Muscle of leg (tissue), 16 donors: ENCODE measurements around the gene POLE3. TPM values are rescaled to one million over a fixed set of nuclear protein-coding genes. Genes with fewer than 3 reads are reported as not detected.
"Not testable (repeated sequence)": the region's sequence is repeated elsewhere in the genome, so short reads cannot be mapped to it uniquely, and the experiment has no call there.

Experiments used
- DNase-seq: peaks from one replicate; pipeline ENCODE4 v3.0.0; 2013
- H3K27ac ChIP-seq: one replicate; pipeline ENCODE4 v1.5.1; 2013; ENCODE audit warnings: mild to moderate bottlenecking, low read length, control low read depth
- H3K27me3 ChIP-seq: one replicate; pipeline ENCODE4 v1.6.1; 2013; ENCODE audit warnings: low read length; ENCODE audit not compliant: control insufficient read depth, insufficient read depth
- H3K36me3 ChIP-seq: one replicate; pipeline ENCODE4 v1.6.1; 2013; ENCODE audit warnings: low read length; ENCODE audit not compliant: control insufficient read depth, insufficient read depth
- H3K4me1 ChIP-seq: one replicate; pipeline ENCODE4 v1.6.1; 2013; ENCODE audit warnings: low read length; ENCODE audit not compliant: control insufficient read depth, insufficient read depth
- H3K4me3 ChIP-seq: one replicate; pipeline ENCODE4 v1.5.1; 2013; ENCODE audit warnings: low read length, control low read depth
- H3K9me3 ChIP-seq: replicated peaks from 2 replicates; pipeline ENCODE4 v1.6.1; 2013; ENCODE audit warnings: low read depth, low read length; ENCODE audit not compliant: control insufficient read depth
- WGBS: methylation state at CpG from one replicate; pipeline ENCODE4 v1.1.5; 2013; ENCODE audit warnings: missing lambda C conversion rate; ENCODE audit not compliant: insufficient coverage; 5-methylcytosine and 5-hydroxymethylcytosine counted together
- long read RNA-seq, 11 donors: transcript quantifications; one replicate each; lab custom pipeline, GENCODE V29; 2026
- polyA plus RNA-seq, 8 donors: library from polyadenylated mRNA; unstranded; fragments of 120-200 nt; gene quantifications; one replicate each; pipeline versions ENCODE4 v1.2.1 to v1.2.3, GENCODE V29; 2013; ENCODE audit warnings: inconsistent platforms in 1 of 8, low replicate concordance in 1 of 8; ENCODE audit not compliant: insufficient read length in 8 of 8, insufficient read depth in 1 of 8
- total RNA-seq: library from RNA; stranded (reverse); fragments of 120-200 nt; gene quantifications from one replicate; pipeline ENCODE4 v1.2.4, GENCODE V29; 2013

POLE3 gene
- total RNA-seq (39.1 TPM), polyA plus RNA-seq (10 to 100 TPM; 36.2 to 51.0 (median 48.0) TPM)
- long read RNA-seq, donor 1, transcript POLE3-201 (4 exons, 2,109 nt): major isoform, 11 of 12 reads
- long read RNA-seq, donor 1, partial matches to known transcripts: 0 of 12 reads
- long read RNA-seq, donor 1, other reads (novel, unspliced or antisense): 0 of 12 reads
- long read RNA-seq, donor 2, partial matches to known transcripts: 0 of 2 reads
- long read RNA-seq, donor 2, other reads (novel, unspliced or antisense): 0 of 2 reads
- long read RNA-seq, donor 3, transcript POLE3-201 (4 exons, 2,109 nt): major isoform, 15 of 16 reads
- long read RNA-seq, donor 3, partial matches to known transcripts: 0 of 16 reads
- long read RNA-seq, donor 3, other reads (novel, unspliced or antisense): 0 of 16 reads
- long read RNA-seq, donor 4, transcript POLE3-201 (4 exons, 2,109 nt): major isoform, 15 of 17 reads
- long read RNA-seq, donor 4, partial matches to known transcripts: 0 of 17 reads
- long read RNA-seq, donor 4, other reads (novel, unspliced or antisense): 0 of 17 reads
- long read RNA-seq, donor 5, transcript POLE3-201 (4 exons, 2,109 nt): major isoform, 40 of 44 reads
- long read RNA-seq, donor 5, partial matches to known transcripts: 0 of 44 reads
- long read RNA-seq, donor 5, other reads (novel, unspliced or antisense): 0 of 44 reads
- long read RNA-seq, donor 6, transcript POLE3-201 (4 exons, 2,109 nt): major isoform, 30 of 31 reads
- long read RNA-seq, donor 6, partial matches to known transcripts: 0 of 31 reads
- long read RNA-seq, donor 6, other reads (novel, unspliced or antisense): 0 of 31 reads
- long read RNA-seq, donor 7, transcript POLE3-201 (4 exons, 2,109 nt): major isoform, 23 of 25 reads
- long read RNA-seq, donor 7, partial matches to known transcripts: 0 of 25 reads
- long read RNA-seq, donor 7, other reads (novel, unspliced or antisense): 0 of 25 reads
- long read RNA-seq, donor 8, transcript POLE3-201 (4 exons, 2,109 nt): major isoform, 9 of 9 reads
- long read RNA-seq, donor 8, partial matches to known transcripts: 0 of 9 reads
- long read RNA-seq, donor 8, other reads (novel, unspliced or antisense): 0 of 9 reads
- long read RNA-seq, donor 9, transcript POLE3-201 (4 exons, 2,109 nt): major isoform, 23 of 36 reads
- long read RNA-seq, donor 9, partial matches to known transcripts: 12 of 36 reads
- long read RNA-seq, donor 9, other reads (novel, unspliced or antisense): 0 of 36 reads
- long read RNA-seq, donor 10, transcript POLE3-201 (4 exons, 2,109 nt): major isoform, 26 of 27 reads
- long read RNA-seq, donor 10, partial matches to known transcripts: 0 of 27 reads
- long read RNA-seq, donor 10, other reads (novel, unspliced or antisense): 0 of 27 reads
- long read RNA-seq, donor 11, transcript POLE3-201 (4 exons, 2,109 nt): major isoform, 19 of 21 reads
- long read RNA-seq, donor 11, partial matches to known transcripts: 0 of 21 reads
- long read RNA-seq, donor 11, other reads (novel, unspliced or antisense): 0 of 21 reads

GRCh38 chr9:113410207-113410864, at the start of gene POLE3, which contains the start of gene C9orf43:
POLE3 (minus strand) TSS chr9:113410675; CDS start chr9:113410293, 382 bp downstream.
C9orf43 (plus strand) TSS chr9:113410747; CDS start chr9:113413494, 2,747 bp downstream.
- Histone ChIP-seq H3K4me1 (peaks cover 14% of the 10 kb centered on the region), H3K4me3 (peak within 1 kb of the TSS; percentile 97), H3K36me3 (peaks cover 23% of the 10 kb centered on the region), H3K27me3 (no peaks in the 10 kb centered on the region), H3K9me3 (no peaks in the 10 kb centered on the region), H3K27ac (peak within 1 kb of the TSS; percentile 97)
- under 1% methylated on average over 56 of the region's 61 CpGs for WGBS
- peak; percentile 98 for DNase-seq

- no peak for DNase-seq
- Histone ChIP-seq H3K9me3 (no peaks in the 10 kb centered on the region), H3K27ac (no peak overlapping the region), H3K4me3 (no peak overlapping the region), H3K27me3 (no peaks in the 10 kb centered on the region), H3K36me3 (no peaks in the 10 kb centered on the region), H3K4me1 (peaks cover 8% of the 10 kb centered on the region)
- no CpG with 5 or more reads among the region's 2 CpGs for WGBS
Measured at GRCh38 chr9:113456235-113456634, 45.8 kb upstream of the POLE3 start.

GRCh38 chr9:113454914-113455761, 44.7 kb upstream of the POLE3 start:
- peak; percentile 68 for DNase-seq
- no peak overlapping the region for H3K4me3 ChIP-seq
- no peaks in the 10 kb centered on the region for H3K36me3 ChIP-seq
- peaks cover 8% of the 10 kb centered on the region for H3K4me1 ChIP-seq
- H3K27ac ChIP-seq: no peak overlapping the region
- H3K27me3 ChIP-seq: no peaks in the 10 kb centered on the region
- no peaks in the 10 kb centered on the region for H3K9me3 ChIP-seq
- 32% methylated on average over 3 of the region's 5 CpGs for whole genome bisulfite sequencing

- Histone ChIP-seq H3K9me3 (no peaks in the 10 kb centered on the region), H3K36me3 (no peaks in the 10 kb centered on the region), H3K27ac (no peak overlapping the region), H3K27me3 (no peaks in the 10 kb centered on the region), H3K4me3 (no peak overlapping the region), H3K4me1 (peaks cover 8% of the 10 kb centered on the region)
- 80% methylated on average over 1 of the region's 4 CpGs for WGBS
- no peak for DNase-seq
Measured at GRCh38 chr9:113452113-113452605, 41.7 kb upstream of the POLE3 start.

GRCh38 chr9:113449376-113449775, 38.9 kb upstream of the POLE3 start:
- WGBS: no CpG with 5 or more reads among the region's 2 CpGs
- H3K36me3 ChIP-seq: no peaks in the 10 kb centered on the region
- H3K4me1 ChIP-seq: no peaks in the 10 kb centered on the region
- no peak overlapping the region for H3K4me3 ChIP-seq
- no peaks in the 10 kb centered on the region for H3K27me3 ChIP-seq
- peak; percentile 46 for DNase-seq
- no peak overlapping the region for H3K27ac ChIP-seq
- H3K9me3 ChIP-seq: no peaks in the 10 kb centered on the region

- no peak overlapping the region for H3K27ac ChIP-seq
- H3K4me3 ChIP-seq: no peak overlapping the region
- H3K9me3 ChIP-seq: no peaks in the 10 kb centered on the region
- no peaks in the 10 kb centered on the region for H3K27me3 ChIP-seq
- H3K4me1 ChIP-seq: no peaks in the 10 kb centered on the region
- H3K36me3 ChIP-seq: no peaks in the 10 kb centered on the region
- DNase-seq: peak; percentile 66
- 88% methylated on average over 2 of the region's 3 CpGs for WGBS
Measured at GRCh38 chr9:113446323-113446740, 35.9 kb upstream of the POLE3 start.

- H3K36me3 ChIP-seq: no peaks in the 10 kb centered on the region
- no CpG with 5 or more reads among the region's 2 CpGs for WGBS
- H3K4me1 ChIP-seq: no peaks in the 10 kb centered on the region
- no peaks in the 10 kb centered on the region for H3K27me3 ChIP-seq
- no peak for DNase-seq
- no peak overlapping the region for H3K4me3 ChIP-seq
- no peaks in the 10 kb centered on the region for H3K9me3 ChIP-seq
- no peak overlapping the region for H3K27ac ChIP-seq
Measured at GRCh38 chr9:113444736-113445135, 34.3 kb upstream of the POLE3 start.

GRCh38 chr9:113437716-113438115, 27.2 kb upstream of the POLE3 start:
- H3K36me3 ChIP-seq: not testable (repeated sequence)
- WGBS: no CpG with 5 or more reads among the region's 1 CpG

More at GRCh38 chr9:113437716-113438115, 27.2 kb upstream of the POLE3 start:
- H3K4me1 ChIP-seq, H3K9me3 ChIP-seq, H3K27me3 ChIP-seq, DNase-seq, H3K27ac ChIP-seq, H3K4me3 ChIP-seq: not testable (repeated sequence)
